GM19324 (cell line): ENCODE results near the gene SFMBT2.
"Not testable (repeated sequence)": the region's sequence is repeated elsewhere in the genome, so short reads cannot be mapped to it uniquely, and the experiment has no call there.

Experiments
- ATAC-seq: cut with Tn5 transposase; IDR thresholded peaks from one replicate; pipeline ENCODE4 v1.9.1; 2021; ENCODE audit warnings: mild to moderate bottlenecking, moderate library complexity; ENCODE audit not compliant: unreplicated experiment, low FRiP score

Gene SFMBT2

DNA sequence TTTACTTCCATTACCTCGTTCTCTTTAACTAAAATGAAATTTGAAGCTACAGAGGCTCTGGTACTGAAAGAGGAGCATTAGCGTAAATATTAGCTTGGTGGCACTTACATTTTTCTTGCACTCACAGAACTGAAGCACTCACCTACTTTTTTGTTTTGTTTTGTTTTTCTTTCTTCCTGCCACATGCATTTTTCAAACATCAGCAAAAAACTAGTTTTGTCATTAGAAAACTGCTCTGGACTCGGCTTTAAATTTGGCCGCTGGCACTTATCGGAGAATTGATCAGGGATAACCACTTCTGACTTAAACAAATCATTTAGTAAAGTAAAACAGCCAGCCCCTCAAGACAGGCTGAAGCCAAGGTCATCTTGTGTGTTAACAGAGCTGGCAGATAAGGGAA, 216.3 kb downstream of the SFMBT2 start:
- ATAC-seq: no peak

DNA sequence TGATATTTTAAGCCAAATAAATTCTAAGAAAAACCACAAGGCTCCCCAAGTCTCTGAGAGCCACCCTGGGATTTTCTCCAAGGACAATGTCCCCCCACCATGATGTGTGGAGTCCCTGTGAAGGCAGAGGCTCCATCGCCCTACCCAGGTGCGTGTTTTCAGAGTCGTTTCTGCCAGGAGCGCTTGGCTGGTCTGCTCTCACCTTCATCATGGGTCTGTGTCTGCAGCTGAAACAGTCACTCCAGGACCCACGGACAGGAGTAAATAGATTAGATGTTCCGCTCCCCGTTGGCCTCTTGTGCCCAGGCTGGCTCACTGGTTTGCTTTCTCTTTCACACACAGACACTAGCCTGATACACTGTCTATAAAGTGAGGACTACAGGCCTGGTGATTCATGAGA, 217.5 kb downstream of the SFMBT2 start:
- no peak for ATAC-seq

DNA sequence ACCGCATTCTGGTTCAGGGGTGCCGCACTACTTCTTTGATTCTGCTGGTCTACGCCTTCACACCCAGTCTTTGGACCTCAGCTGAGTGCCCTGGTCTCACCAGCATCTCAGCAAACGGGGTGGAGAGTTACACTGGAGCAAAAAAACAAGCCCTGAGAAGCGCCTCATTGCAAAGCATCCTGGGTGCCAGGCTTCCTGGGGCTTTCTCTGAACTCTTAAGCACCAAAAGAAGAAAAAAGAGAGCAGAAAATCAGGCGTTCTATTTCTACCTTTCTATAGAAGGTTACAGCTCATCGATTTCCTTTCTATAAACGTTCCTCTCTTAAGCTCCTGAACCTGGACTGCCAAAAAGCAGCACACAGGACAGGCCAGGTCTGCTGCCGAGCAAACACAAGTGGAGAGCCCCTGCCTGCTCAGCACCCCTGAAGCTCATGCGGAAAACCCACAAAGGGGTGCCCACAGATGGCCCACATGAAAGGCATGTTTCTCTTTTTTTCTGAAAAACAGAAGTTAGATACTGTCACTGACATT, 217.9 kb downstream of the SFMBT2 start:
- ATAC-seq: no peak

DNA sequence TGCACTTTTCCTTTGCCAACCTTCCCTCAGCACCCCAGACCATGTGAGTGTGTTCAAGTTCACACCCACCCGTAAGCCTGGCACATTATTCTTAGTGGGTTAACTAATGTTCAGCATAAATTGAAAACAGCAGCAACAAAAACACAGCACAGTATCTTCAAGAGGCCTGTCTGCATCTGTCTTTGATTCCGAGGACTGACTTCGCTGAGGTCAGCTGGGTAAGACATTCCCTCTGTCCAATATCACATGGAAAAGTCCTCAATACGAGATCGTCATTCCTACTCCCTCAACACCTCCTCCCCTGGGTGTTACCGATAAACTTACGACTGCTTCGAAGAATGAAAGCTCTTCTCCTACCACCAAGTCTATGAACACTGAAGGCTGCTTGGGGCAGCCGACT, 218.8 kb downstream of the SFMBT2 start:
- ATAC-seq: no peak

DNA sequence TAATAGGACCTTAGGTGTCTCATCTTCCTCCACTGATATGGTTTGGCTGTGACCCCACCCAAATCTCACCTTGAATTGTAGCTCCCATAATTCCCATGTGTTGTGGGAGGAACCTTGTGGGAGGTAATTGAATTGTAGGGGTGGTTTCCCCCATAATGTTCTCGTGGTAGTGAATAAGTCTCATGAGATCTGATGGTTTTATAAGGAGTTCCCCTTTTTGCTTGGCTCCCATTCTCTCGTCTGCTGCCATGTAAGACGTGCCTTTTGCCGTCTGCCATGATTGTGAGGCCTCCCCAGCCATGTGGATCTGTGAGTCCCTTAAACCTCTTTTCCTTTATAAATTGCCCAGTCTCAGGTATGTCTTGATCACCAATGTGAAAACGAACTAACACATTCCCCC, 220.1 kb downstream of the SFMBT2 start:
- ATAC-seq: not testable (repeated sequence)

DNA sequence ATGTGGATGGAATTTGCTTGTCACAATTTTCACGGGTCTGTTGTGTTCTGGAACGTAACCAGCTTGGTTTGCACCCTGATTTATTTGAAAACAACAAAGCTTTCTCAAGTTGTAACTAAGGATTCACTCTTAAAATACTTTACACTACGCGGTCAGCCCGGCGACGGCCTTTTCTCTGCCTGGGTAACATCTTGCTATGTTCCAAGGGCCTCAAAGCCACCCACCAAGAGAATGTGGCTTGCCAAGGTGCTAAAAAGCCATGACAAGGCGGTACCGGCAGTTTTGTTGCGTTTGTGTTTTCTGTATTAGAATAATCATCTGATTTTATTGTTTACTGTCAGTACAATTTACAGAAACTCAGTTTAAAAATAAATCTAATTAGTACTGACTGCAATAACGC, 220.9 kb downstream of the SFMBT2 start:
- ATAC-seq: no peak

DNA sequence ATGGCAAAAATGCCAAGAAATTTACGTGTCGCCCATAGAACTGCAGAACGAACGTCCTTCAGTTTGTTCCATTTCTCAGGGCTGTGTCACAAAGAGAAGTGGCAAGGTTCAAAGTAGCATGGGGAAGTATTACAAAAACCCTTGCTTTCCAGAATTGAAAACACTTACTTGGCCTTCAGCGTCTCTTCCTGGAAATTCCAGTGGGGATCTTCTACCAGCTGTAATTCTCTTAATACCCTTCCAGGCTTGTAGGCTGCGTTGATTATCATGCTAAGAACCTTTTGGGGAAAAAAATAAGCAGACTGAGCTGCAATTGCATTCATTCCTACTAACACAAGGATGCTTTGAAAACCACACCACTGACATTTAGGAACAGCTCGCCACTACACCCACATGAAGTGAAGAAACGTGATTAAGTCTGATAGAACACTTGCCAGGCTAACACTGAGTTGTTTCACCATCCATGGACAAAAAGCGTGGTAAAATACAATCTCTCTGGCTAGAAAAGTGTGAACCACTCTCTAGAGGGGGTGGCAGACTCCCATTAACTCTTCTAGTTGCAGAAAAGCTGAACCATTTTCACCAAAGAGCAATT, 222.3 kb downstream of the SFMBT2 start:
- ATAC-seq: no peak

DNA sequence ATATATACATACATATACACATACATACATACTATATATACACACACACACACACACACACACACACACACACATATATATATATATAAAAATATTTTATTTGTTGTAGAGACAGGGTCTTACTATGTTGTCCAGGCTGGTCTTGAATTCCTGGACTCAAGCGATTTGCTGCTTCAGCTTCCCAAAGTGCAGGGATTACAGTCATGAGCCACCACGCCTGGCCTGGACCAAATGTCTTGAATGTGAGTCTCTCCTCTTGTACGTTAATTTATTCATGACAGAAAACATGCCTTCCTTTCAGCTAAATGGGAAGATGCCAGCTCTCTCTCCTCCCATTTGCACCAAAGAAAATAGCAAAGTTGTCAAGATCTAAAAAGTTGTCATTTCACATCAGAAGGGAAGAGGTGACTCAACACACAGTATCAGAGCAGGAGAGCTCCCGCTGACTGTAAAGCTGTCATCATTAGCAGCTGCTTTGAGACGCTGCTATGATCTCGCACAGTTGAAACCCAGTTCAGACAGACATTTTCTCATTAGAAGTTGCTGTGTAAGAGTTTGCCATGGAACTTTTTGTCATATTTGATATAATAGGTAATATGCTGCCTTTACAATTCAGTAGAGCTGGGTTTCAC, 224.3 kb downstream of the SFMBT2 start:
- no peak for ATAC-seq

DNA sequence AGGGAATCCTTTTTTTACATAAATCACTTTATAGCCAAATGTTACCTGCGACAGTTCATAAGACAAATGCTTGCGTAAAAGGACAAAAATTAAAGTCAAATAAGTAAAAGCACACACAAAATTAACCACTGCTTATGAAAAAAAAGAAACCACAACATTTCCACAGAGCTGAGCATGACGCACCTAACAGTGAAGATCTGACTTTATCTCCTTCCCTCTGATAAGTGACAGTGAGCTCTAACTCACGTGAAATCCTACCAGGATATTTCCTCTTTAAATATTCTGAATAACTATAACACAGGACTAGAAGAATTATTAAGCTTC, 225.5 kb downstream of the SFMBT2 start:
- no peak for ATAC-seq

DNA sequence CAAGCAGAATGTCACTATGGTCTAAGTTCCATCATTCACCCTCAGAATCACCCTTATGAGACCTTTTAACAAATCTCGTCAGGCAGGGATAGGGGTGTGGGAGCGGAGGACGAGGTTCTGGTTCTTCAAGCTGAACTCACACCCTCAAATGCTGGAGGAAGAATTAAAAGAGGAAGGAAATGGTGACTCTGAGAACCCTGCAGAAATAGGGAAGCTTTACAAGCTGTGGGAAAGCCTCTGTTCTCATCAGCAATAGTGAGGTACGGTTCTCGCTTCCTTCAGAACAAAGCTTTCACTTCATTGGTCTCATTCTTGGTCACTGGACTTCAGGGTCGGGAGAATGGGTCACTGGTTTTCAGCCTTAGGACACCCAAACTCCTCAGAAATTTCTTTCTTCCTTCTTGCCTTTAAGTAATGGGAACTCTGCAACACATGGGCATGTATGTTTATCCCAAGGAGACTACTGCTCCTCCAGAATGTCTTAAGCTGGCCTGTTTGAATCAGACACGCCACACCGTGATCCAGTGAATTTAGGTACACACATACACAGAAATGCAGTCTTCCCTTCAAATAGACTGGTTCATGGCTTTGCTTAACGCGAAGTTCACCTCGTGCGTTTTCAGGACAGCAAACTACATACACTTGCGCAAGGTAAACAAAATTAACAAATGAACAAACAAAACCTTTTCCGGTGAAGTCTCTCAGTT, 226.0 kb downstream of the SFMBT2 start:
- ATAC-seq: no peak

DNA sequence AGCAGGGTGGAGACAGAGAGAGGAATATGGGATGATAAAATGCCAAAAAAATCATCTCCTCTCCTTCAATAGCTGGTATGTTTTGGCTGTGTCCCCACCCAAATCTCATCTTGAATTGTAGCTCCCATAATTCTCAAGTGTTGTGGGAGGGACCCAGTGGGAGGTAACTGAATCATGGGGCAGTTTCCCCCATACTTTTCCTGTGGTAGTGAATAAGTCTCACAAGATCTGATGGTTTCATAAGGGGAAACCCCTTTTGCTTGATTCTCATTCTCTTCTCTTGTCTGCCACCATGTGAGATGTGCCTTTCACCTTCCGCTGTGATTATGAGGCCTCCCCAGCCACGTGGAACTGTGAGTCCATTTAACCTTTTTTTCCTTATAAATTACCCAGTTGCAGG, 226.7 kb downstream of the SFMBT2 start:
- not testable (repeated sequence) for ATAC-seq

DNA sequence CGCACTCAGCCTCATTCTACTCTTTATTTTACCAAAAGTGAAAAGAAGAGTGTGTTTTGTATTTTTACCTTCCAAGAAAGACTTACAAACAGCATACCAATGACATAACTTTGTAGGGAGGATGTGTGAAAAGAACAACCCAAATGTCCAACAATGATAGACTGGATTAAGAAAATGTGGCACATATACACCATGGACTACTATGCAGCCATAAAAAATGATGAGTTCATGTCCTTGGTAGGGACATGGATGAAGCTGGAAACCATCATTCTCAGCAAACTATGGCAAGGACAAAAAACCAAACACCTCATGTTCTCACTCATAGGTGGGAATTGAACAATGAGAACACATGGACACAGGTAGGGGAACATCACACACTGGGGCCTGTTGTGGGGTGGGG, 228.5 kb downstream of the SFMBT2 start:
- not testable (repeated sequence) for ATAC-seq

DNA sequence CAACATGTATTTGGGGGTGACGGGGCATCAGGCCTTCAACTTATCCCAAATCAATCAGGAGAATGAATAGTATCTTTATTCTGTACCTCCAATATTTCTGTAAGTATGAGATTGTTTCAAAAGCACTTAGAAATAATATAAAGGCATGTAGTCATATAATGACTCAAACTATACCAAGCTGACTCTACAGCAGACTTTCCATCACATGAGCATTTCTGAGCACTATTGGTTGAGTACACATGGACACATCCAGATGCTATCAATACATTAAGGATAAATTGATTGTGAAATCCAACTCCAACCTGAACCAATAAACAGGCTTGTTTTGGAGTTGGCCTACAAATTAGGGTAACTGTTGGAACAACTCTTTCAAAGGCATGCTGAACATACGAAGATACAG, 229.4 kb downstream of the SFMBT2 start:
- ATAC-seq: no peak

DNA sequence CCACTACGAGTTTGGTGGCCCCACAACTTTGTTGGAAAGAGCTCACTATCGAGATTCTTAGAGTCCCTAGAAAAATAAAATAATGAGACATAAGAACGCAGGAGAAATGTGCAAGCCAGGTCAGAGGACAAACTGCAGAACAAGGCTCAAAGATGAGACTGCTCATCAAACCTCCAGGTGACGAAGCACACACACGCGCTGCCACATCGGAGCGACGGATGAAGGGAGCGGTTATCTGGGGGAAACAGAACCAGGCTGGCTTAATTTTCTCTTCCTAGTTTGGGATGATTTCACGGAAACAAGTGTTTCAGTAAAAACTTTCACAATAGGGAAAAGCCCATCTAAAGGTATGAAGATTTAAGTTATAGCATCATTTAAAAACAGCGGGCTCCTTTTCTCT, 231.3 kb downstream of the SFMBT2 start:
- no peak for ATAC-seq

DNA sequence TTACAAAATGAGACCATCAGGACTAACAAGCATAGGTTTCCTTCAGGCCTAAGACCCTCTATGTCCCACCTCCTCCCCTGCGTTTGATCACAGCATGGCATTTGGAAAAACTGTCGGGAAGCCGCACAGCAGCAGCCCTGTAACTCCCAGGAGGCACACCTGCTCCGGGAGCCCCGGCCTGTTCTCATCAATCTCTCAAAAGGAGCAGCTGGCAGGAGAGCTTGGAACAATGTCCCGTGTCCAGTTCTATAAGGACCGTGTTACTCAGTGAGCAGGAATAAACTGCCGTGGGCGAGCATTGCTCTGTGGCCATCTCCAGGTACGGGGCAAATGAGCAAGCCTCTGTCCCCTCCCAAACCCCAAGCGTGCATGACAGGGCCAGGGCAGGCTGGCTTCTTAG, 236.9 kb downstream of the SFMBT2 start:
- no peak for ATAC-seq

DNA sequence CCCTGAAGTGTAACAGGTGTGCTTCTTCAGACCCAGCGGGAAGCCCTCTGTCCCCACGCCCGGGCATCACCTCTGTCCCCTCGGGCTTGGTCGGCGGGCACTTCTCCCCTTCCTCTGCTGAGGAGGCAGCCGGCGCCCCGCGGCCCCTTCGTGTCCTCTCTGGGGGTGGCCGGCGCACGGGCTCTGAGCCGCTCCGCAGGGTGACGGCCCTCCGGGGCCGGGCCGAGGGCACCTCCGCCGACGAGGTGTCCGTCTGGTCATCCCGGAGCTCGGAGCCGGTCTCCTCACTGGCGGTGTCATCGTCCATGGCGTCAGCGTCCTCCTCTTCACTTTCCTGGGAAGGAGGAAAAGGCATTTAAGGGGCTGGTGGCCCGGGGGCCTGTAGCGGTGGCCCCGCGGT, 239.0 kb downstream of the SFMBT2 start:
- ATAC-seq: no peak

DNA sequence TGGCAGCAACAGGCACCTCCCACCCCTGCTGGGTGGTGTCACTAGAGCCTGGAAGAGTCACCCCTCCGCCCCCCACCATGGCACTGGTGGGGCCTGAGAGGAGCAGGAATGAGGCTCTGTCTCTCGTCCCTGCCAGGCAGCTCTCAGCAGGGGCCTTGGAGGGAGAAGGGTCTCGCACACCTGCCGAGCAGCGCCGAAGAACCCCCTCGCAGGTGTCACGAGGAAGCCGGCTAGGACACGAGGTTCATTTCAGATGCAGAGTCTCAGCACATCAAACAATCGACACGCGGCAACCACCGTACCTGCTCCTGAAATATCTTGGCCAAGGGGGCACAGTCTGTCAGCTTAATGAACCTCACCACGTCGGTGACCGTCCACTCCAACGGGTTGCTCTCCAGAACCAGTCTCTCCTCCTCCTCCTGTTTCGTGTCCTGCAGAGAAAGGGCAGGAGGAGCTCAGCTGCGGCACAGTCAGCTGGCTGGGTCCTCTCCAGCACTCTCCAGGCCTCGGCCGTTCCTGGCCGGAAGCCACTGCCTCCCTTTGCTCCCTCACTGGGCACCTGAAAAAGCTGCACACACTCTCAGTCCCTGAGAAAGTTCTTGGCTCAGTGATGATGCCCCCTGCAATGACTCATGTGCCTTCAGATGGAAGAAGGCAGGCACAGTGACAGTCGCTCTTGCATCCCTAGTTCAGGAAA, 240.1 kb downstream of the SFMBT2 start:
- ATAC-seq: no peak

DNA sequence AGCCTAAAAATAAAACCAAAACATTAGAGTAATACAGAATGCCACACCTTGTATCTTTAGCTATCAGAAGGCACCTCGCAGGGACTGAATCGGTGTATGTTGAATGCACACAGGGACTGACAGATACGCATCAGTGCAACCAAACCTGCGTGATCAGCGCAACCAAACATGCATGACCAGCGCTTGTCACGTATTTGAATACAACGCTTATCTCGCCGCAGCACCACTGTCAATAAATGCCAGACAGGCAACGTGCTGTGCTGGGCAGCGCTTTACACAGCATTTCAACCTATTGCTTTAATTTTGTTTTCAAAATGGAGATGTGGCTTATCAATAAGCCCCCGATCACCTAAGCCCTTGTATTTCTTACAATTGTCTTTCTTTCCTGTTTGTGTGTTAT, 242.4 kb downstream of the SFMBT2 start:
- no peak for ATAC-seq

DNA sequence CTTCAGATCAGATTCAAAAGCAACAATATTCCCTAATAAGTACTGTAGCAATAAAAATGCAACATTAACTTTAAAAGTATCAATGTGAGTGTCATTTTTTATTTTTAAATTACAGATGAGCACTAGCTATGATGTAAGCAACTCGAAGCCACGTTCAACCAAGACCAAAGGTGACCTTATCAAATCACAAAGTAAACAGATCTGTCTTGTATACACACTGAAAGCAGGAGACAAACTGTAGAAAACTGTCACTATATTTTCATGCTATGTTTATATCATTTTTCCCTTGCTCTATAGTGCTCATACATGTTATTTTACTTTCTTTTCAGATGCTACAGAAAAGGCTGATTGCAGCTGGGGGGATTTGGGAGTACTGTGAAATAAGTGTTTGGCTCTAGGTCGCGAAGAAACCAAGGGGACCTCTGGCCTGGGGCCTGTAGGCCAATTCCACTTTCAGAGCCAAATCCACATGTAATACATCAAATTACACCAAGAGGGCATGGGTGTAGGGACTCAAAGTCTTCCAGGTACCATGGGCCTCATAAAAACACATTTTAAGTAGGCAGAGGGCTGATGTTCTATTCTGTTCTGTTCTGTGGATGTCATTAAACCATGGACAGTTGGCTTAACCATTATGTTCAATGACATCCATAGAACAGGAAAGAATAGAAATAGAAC, 245.2 kb downstream of the SFMBT2 start:
- ATAC-seq: no peak

DNA sequence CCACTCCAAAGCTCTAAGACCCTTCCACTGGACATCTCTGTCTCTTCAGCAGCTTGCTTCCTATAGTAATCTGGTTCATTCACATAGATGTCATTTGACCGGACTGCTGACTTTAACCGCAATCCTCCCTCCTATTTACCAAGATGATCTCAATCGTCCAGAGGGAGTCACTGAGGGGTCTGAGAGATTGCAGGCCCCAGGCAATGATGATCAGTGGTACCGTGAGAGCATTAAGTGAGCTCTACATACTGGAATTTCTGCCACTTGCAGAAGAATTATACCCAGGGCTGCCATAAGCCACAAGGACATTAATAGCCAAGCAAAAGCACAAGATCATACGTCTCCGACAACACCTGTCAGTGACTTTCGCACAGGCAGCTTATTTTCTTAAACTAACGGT, 245.9 kb downstream of the SFMBT2 start:
- ATAC-seq: no peak

DNA sequence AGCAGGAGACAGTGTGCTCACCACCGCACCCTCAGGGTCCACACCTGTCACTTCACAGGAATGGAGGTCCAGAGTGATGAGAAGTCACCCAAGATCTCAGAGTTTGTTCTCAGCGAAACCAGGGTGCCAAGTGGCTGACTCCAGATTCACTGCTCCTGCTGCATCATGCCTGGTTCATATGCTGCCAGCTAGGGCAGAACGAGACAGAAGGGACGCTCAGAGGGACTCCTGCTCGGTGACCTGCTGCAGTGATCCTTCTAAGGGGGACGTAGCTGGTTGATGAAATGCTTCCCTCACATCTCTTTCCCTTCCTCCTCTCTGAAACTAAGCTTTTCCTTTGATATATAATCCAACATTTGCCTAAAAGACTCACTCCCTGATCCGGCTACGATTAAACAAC, 248.5 kb downstream of the SFMBT2 start:
- no peak for ATAC-seq
